Liver (tissue), 9 donors: Measurements from ENCODE around the gene GAS7. TPM values are rescaled to one million over a fixed set of nuclear protein-coding genes. Genes with fewer than 3 reads are reported as not detected.

Experiments
- DNase-seq: peaks from one replicate; pipeline ENCODE4 v3.0.0-alpha.2; 2017; ENCODE audit warnings: low spot score
- H3K27ac ChIP-seq, 2 donors: one replicate each; pipeline ENCODE4 v1.7.0; 2013; ENCODE audit warnings: inconsistent platforms in 2 of 2, low read length in 2 of 2, control low read depth in 1 of 2, low read depth in 1 of 2, mild to moderate bottlenecking in 1 of 2
- H3K27me3 ChIP-seq, 4 donors: one replicate each; pipeline versions ENCODE4 v1.6.1 to v1.7.0; 2013; ENCODE audit warnings: low read length in 3 of 4, inconsistent platforms in 1 of 4, mild to moderate bottlenecking in 1 of 4, moderate library complexity in 1 of 4; ENCODE audit not compliant: control insufficient read depth in 4 of 4, insufficient read depth in 4 of 4
- H3K36me3 ChIP-seq, 4 donors: one replicate each; pipeline versions ENCODE4 v1.6.1 to v1.7.0; 2013; ENCODE audit warnings: low read length in 3 of 4, mild to moderate bottlenecking in 3 of 4, low read depth in 1 of 4, moderate library complexity in 1 of 4; ENCODE audit not compliant: control insufficient read depth in 4 of 4, insufficient read depth in 3 of 4
- H3K4me1 ChIP-seq, 4 donors: one replicate each; pipeline versions ENCODE4 v1.6.1 to v1.7.0; 2013; ENCODE audit warnings: low read length in 3 of 4, mild to moderate bottlenecking in 3 of 4, moderate library complexity in 1 of 4; ENCODE audit not compliant: control insufficient read depth in 4 of 4, insufficient read depth in 4 of 4
- H3K4me3 ChIP-seq, 3 donors: one replicate each; pipeline versions ENCODE4 v1.6.1 to v1.7.0; 2013; ENCODE audit warnings: low read length in 3 of 3, control low read depth in 1 of 3, low read depth in 1 of 3, mild to moderate bottlenecking in 1 of 3
- H3K9ac ChIP-seq, 2 donors: one replicate each; pipeline ENCODE4 v1.7.0; 2013; ENCODE audit warnings: low read length in 2 of 2, mild to moderate bottlenecking in 2 of 2, moderate library complexity in 2 of 2, control low read depth in 1 of 2, low read depth in 1 of 2
- H3K9me3 ChIP-seq, 4 donors: one replicate each; pipeline versions ENCODE4 v1.6.1 to v1.7.0; 2013; ENCODE audit warnings: low read length in 3 of 4; ENCODE audit not compliant: control insufficient read depth in 4 of 4
- CTCF ChIP-seq: fragments of 150-350 bp; IDR thresholded peaks from 2 replicates; pipeline ENCODE4 v1.5.1; 2017; ENCODE audit warnings: improper control_type of control experiment, low read depth, low read length; ENCODE audit not compliant: missing input control
- EGR1 ChIP-seq, 2 donors: IDR thresholded peaks; 2 replicates each; pipeline ENCODE4 v1.6.1; 2016 to 2018; ENCODE audit warnings: antibody characterized with exemption in 2 of 2, low read depth in 2 of 2
- FOXA1 ChIP-seq: IDR thresholded peaks from 2 replicates; pipeline ENCODE4 v1.6.1; 2016; ENCODE audit warnings: antibody characterized with exemption
- GABPA ChIP-seq, 2 donors: IDR thresholded peaks in 1 of 2; conservative IDR thresholded peaks in 1 of 2; 2 replicates each; pipeline ENCODE4 v1.6.1; 2016; ENCODE audit warnings: antibody characterized with exemption in 2 of 2, mild to moderate bottlenecking in 1 of 2, moderate library complexity in 1 of 2
- HNF4A ChIP-seq, 2 donors: conservative IDR thresholded peaks; 2 replicates each; pipeline ENCODE4 v1.6.1; 2016; ENCODE audit warnings: antibody characterized with exemption in 2 of 2, mild to moderate bottlenecking in 2 of 2
- HNF4G ChIP-seq: IDR thresholded peaks from 2 replicates; pipeline ENCODE4 v1.6.1; 2016; ENCODE audit warnings: antibody characterized with exemption
- MAX ChIP-seq: IDR thresholded peaks from 2 replicates; pipeline ENCODE4 v1.6.1; 2016; ENCODE audit warnings: antibody characterized with exemption
- RAD21 ChIP-seq, 2 donors: IDR thresholded peaks; 2 replicates each; pipeline ENCODE4 v1.6.1; 2016; ENCODE audit warnings: antibody characterized with exemption in 2 of 2, mild to moderate bottlenecking in 2 of 2
- RXRA ChIP-seq, 2 donors: IDR thresholded peaks; 2 replicates each; pipeline ENCODE4 v1.6.1; 2017 to 2018; ENCODE audit warnings: antibody characterized with exemption in 2 of 2, mild to moderate bottlenecking in 1 of 2
- TAF1 ChIP-seq: conservative IDR thresholded peaks from 2 replicates; pipeline ENCODE4 v1.6.1; 2016; ENCODE audit warnings: antibody characterized with exemption, mild to moderate bottlenecking
- YY1 ChIP-seq: IDR thresholded peaks from 2 replicates; pipeline ENCODE4 v1.6.1; 2016; ENCODE audit warnings: antibody characterized with exemption, mild to moderate bottlenecking
- ZBTB33 ChIP-seq: IDR thresholded peaks from 2 replicates; pipeline ENCODE4 v1.6.1; 2016; ENCODE audit warnings: antibody characterized with exemption
- WGBS: extraction: QIAGEN DNeasy Blood & Tissue Kit; methylation state at CpG from one replicate; pipeline ENCODE4 v1.1.7; 2013; 5-methylcytosine and 5-hydroxymethylcytosine counted together
- polyA plus RNA-seq, 2 donors: library from polyadenylated mRNA; stranded (reverse) in 1 of 2; unstranded in 1 of 2; fragments of 200-250 nt in 1 of 2; fragments of >200 nt in 1 of 2; fragmentation: Nextera tagmentation in 1 of 2; extraction: Ambion mirVana in 1 of 2; gene quantifications; one replicate each; pipeline versions ENCODE4 v1.2.1 to v1.2.3, GENCODE V29; 2013 to 2015
- total RNA-seq, 2 donors: library from RNA; depleted of rRNA; stranded (reverse); fragments of >200 nt; gene quantifications; one replicate each; pipeline ENCODE4 v1.2.3, GENCODE V29; 2014
- donor health status: healthy.
- donor health status: healthy.
- donor health status: healthy.
- donor health status: healthy.
- donor health status: healthy.

Gene GAS7
- total and polyA plus RNA-seq, 4 donors = 0.79 to 6.1 (median 2.5) TPM

- TF ChIP-seq RAD21 (IDR thresholded peaks at IDR 0.05) (peak in 1 of 2 donors; percentile 32), CTCF (peak; percentile 19), TAF1 (no peak)
- Histone ChIP-seq H3K36me3 (no peaks in the 10 kb centered on the region), H3K9me3 (peaks cover 0 to 3% (median 0%) of the 10 kb centered on the region in 4 donors), H3K27ac (no peak overlapping the region), H3K9ac (no peak overlapping the region), H3K4me1 (no peaks in the 10 kb centered on the region), H3K4me3 (no peak overlapping the region), H3K27me3 (no peaks in the 10 kb centered on the region)
- DNase-seq = no peak
- WGBS = 2% methylated on average over 2 of the region's 2 CpGs
These were observed 308.3 kb downstream of the GAS7 start for GRCh38 chr17:9890124-9890523.

GRCh38 chr17:9887508-9887907, 310.9 kb downstream of the GAS7 start:
- TF ChIP-seq GABPA (IDR thresholded peaks at IDR 0.05 in 1 of 2, conservative IDR thresholded peaks at IDR 0.05 in 1 of 2) (no peak), HNF4G (no peak), EGR1 (IDR thresholded peaks at IDR 0.05; ENCODE audit: low read depth in 2 of 2) (no peak), CTCF (no peak), HNF4A (conservative IDR thresholded peaks at IDR 0.05) (no peak), ZBTB33 (no peak), FOXA1 (no peak), YY1 (no peak), TAF1 (no peak), RXRA (IDR thresholded peaks at IDR 0.05) (no peak), MAX (no peak)
- H3K36me3 ChIP-seq = no peaks in the 10 kb centered on the region
- no peak for DNase-seq
- peaks cover 0 to 7% (median 2%) of the 10 kb centered on the region in 4 donors for H3K9me3 ChIP-seq
- H3K27me3 ChIP-seq = no peaks in the 10 kb centered on the region
- H3K4me3 ChIP-seq = no peak overlapping the region
- no peak overlapping the region for H3K9ac ChIP-seq
- WGBS = 84% methylated on average over 8 of the region's 8 CpGs
- H3K27ac ChIP-seq = no peak overlapping the region
- H3K4me1 ChIP-seq = no peaks in the 10 kb centered on the region
